ENCODE measurements around the gene HPSE2. TPM values are rescaled to one million over a fixed set of nuclear protein-coding genes. Genes with fewer than 3 reads are reported as not detected.

Gene HPSE2
- total RNA-seq, 1 experiment from 2014 or later: 0.05 TPM

GRCh38 chr10:98855403-98856189 is 380.1 kb downstream of the HPSE2 start:
- BruUV-seq (replicated peaks): no TSS peak
- ATAC-seq: no peak
- DNase-seq (ENCODE audit: low read depth, low spot score): no peak
- intact Hi-C loops (cut with micrococcal nuclease): loop anchor here (5.0 kb wide), 1 partner anchor 317 kb away; no protein-coding TSS in a partner anchor
- CTCF ChIA-PET: interaction anchor here (0.9 kb wide), 1 partner anchor 317 kb away, joined by 3 read pairs; no protein-coding TSS in a partner anchor
- TF ChIP-seq FOSL1 (IDR thresholded peaks at IDR 0.05; ENCODE audit: low read depth) (no peak), ELF1 (IDR thresholded peaks at IDR 0.05; ENCODE audit: borderline replicate concordance, low read depth) (no peak), SIN3A (IDR thresholded peaks at IDR 0.05; ENCODE audit: low read depth) (no peak), POLR2AphosphoS5 (IDR thresholded peaks at IDR 0.05; ENCODE audit: low read depth, low read length) (no peak), ZNF274 (IDR thresholded peaks at IDR 0.05; ENCODE audit: low read depth, low read length) (no peak), EGR1 (IDR thresholded peaks at IDR 0.05; ENCODE audit: low read depth) (no peak), CBX3 (IDR thresholded peaks at IDR 0.05; ENCODE audit: low read depth) (no peak), SP1 (IDR thresholded peaks at IDR 0.05; ENCODE audit: low read depth) (no peak), ZBTB33 (IDR thresholded peaks at IDR 0.05; ENCODE audit: extremely low read depth, insufficient replicate concordance, low read length) (no peak), EZH2phosphoT487 (IDR thresholded peaks at IDR 0.05; ENCODE audit: borderline replicate concordance) (no peak), JUND (IDR thresholded peaks at IDR 0.05) (no peak), ZFX (IDR thresholded peaks at IDR 0.05) (no peak), CEBPB (IDR thresholded peaks at IDR 0.05; ENCODE audit: low read depth) (no peak), TCF7L2 (IDR thresholded peaks at IDR 0.05; ENCODE audit: borderline replicate concordance, extremely low read depth, insufficient read depth, insufficient read length) (no peak), SRF (IDR thresholded peaks at IDR 0.05; ENCODE audit: low read depth) (no peak)
- TF ChIP-seq, protein P1, sequence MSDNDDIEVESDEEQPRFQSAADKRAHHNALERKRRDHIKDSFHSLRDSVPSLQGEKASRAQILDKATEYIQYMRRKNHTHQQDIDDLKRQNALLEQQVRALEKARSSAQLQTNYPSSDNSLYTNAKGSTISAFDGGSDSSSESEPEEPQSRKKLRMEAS (IDR thresholded peaks at IDR 0.05): no peak
- TF ChIP-seq, protein P2, sequence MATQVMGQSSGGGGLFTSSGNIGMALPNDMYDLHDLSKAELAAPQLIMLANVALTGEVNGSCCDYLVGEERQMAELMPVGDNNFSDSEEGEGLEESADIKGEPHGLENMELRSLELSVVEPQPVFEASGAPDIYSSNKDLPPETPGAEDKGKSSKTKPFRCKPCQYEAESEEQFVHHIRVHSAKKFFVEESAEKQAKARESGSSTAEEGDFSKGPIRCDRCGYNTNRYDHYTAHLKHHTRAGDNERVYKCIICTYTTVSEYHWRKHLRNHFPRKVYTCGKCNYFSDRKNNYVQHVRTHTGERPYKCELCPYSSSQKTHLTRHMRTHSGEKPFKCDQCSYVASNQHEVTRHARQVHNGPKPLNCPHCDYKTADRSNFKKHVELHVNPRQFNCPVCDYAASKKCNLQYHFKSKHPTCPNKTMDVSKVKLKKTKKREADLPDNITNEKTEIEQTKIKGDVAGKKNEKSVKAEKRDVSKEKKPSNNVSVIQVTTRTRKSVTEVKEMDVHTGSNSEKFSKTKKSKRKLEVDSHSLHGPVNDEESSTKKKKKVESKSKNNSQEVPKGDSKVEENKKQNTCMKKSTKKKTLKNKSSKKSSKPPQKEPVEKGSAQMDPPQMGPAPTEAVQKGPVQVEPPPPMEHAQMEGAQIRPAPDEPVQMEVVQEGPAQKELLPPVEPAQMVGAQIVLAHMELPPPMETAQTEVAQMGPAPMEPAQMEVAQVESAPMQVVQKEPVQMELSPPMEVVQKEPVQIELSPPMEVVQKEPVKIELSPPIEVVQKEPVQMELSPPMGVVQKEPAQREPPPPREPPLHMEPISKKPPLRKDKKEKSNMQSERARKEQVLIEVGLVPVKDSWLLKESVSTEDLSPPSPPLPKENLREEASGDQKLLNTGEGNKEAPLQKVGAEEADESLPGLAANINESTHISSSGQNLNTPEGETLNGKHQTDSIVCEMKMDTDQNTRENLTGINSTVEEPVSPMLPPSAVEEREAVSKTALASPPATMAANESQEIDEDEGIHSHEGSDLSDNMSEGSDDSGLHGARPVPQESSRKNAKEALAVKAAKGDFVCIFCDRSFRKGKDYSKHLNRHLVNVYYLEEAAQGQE (IDR thresholded peaks at IDR 0.05; ENCODE audit: low read depth): no peak
- TF ChIP-seq, protein P3, sequence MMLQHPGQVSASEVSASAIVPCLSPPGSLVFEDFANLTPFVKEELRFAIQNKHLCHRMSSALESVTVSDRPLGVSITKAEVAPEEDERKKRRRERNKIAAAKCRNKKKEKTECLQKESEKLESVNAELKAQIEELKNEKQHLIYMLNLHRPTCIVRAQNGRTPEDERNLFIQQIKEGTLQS (IDR thresholded peaks at IDR 0.05): no peak
- TF ChIP-seq, protein P4, sequence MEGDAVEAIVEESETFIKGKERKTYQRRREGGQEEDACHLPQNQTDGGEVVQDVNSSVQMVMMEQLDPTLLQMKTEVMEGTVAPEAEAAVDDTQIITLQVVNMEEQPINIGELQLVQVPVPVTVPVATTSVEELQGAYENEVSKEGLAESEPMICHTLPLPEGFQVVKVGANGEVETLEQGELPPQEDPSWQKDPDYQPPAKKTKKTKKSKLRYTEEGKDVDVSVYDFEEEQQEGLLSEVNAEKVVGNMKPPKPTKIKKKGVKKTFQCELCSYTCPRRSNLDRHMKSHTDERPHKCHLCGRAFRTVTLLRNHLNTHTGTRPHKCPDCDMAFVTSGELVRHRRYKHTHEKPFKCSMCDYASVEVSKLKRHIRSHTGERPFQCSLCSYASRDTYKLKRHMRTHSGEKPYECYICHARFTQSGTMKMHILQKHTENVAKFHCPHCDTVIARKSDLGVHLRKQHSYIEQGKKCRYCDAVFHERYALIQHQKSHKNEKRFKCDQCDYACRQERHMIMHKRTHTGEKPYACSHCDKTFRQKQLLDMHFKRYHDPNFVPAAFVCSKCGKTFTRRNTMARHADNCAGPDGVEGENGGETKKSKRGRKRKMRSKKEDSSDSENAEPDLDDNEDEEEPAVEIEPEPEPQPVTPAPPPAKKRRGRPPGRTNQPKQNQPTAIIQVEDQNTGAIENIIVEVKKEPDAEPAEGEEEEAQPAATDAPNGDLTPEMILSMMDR (IDR thresholded peaks at IDR 0.05 in 2 of 3, conservative IDR thresholded peaks at IDR 0.05 in 1 of 3; ENCODE audit: borderline replicate concordance in 1 of 3, insufficient read depth in 1 of 3, low read depth in 2 of 3, low read length in 2 of 3): no peak
- Histone ChIP-seq H3K36me3 (ENCODE audit: control insufficient read depth in 1 of 2, insufficient read depth in 2 of 2, low read length in 2 of 2) (no peaks in the 10 kb centered on the region), H3K9ac (ENCODE audit: low read length) (no peak overlapping the region), H3K4me3 (replicated peaks in 1 of 2; ENCODE audit: low read depth in 1 of 2, low read length in 2 of 2) (no peak overlapping the region), H3K9me3 (ENCODE audit: control insufficient read depth in 1 of 2, insufficient read depth in 1 of 2, low read depth in 1 of 2, low read length in 2 of 2) (no peaks in the 10 kb centered on the region), H3K27me3 (ENCODE audit: insufficient read depth, low read length) (peaks cover 25% of the 10 kb centered on the region), H3K27ac (ENCODE audit: low read depth, low read length) (no peak overlapping the region), H2AFZ (ENCODE audit: low read depth, low read length, poor library complexity, severe bottlenecking) (no peak overlapping the region), H3K4me2 (ENCODE audit: low read length) (no peak overlapping the region), H3K4me1 (ENCODE audit: control insufficient read depth in 1 of 2, insufficient read depth in 2 of 2, low read length in 2 of 2) (no peaks in the 10 kb centered on the region), H3K79me2 (ENCODE audit: insufficient read depth, low read length) (no peaks in the 10 kb centered on the region), H3K9me2 (ENCODE audit: insufficient read depth) (no peaks in the 10 kb centered on the region), H4K20me1 (ENCODE audit: insufficient read depth) (no peaks in the 10 kb centered on the region)
- RAD21 ChIA-PET (ENCODE audit: low non-redundant PET in 1 of 2, low total read pairs in 2 of 2, uncharacterized antibody in 2 of 2, unreplicated experiment in 2 of 2): no interaction called here
- POLR2A ChIA-PET: no interaction called here

All from HCT116 (cell line).